ENCODE data around the gene SP110.

The SP110 gene

GRCh38 chr2:230205721-230206120 is 14.1 kb downstream of the SP110 start:
- no peak for TF ChIP-seq CTCF (conservative IDR thresholded peaks at IDR 0.05)
- H3K27ac ChIP-seq: no peak overlapping the region

GRCh38 chr2:230205034-230205433 is 14.8 kb downstream of the SP110 start:
- no peak for TF ChIP-seq CTCF (conservative IDR thresholded peaks at IDR 0.05)
- H3K27ac ChIP-seq: no peak overlapping the region

GRCh38 chr2:230203110-230203676 is 16.6 kb downstream of the SP110 start:
- TF ChIP-seq CTCF (conservative IDR thresholded peaks at IDR 0.05): no peak
- no peak overlapping the region for H3K27ac ChIP-seq

GRCh38 chr2:230202430-230203109 is 17.2 kb downstream of the SP110 start:
- no peak overlapping the region for H3K27ac ChIP-seq
- TF ChIP-seq CTCF (conservative IDR thresholded peaks at IDR 0.05): no peak

- H3K27ac ChIP-seq: no peak overlapping the region
- no peak for TF ChIP-seq CTCF (conservative IDR thresholded peaks at IDR 0.05)
Observed at GRCh38 chr2:230184727-230185578, 34.8 kb downstream of the SP110 start.

GRCh38 chr2:230181195-230181594 is 38.6 kb downstream of the SP110 start:
- TF ChIP-seq CTCF (conservative IDR thresholded peaks at IDR 0.05): no peak
- no peak overlapping the region for H3K27ac ChIP-seq

- TF ChIP-seq CTCF (conservative IDR thresholded peaks at IDR 0.05): no peak
- H3K27ac ChIP-seq: no peak overlapping the region
Observed at GRCh38 chr2:230179907-230180306, 39.9 kb downstream of the SP110 start.

All from VCaP (cell line).